NB4 (cell line): ENCODE data around the gene SLMAP.

Experiments used
- DNase-seq: peaks from one replicate; pipeline ENCODE4 v3.0.0; 2010; ENCODE audit warnings: low read depth
- H3K4me3 ChIP-seq: one replicate; pipeline ENCODE4 v1.5.1; 2011; ENCODE audit warnings: mild to moderate bottlenecking, low read depth, low read length, moderate library complexity
- MYC ChIP-seq: IDR thresholded peaks from 2 replicates; pipeline ENCODE4 v1.6.1; 2011; ENCODE audit warnings: low read depth, low read length
- POLR2A ChIP-seq: IDR thresholded peaks from 2 replicates; pipeline ENCODE4 v1.6.1; 2011; ENCODE audit warnings: mild to moderate bottlenecking; ENCODE audit not compliant: insufficient read length; ENCODE audit errors: extremely low read depth
- TF ChIP-seq, protein P1 (sequence below): IDR thresholded peaks from one replicate; pipeline ENCODE4 v1.5.1; 2012; ENCODE audit warnings: low read depth, low read length
- TF ChIP-seq, protein P2 (sequence below): IDR thresholded peaks from 2 replicates; pipeline ENCODE4 v1.6.1; 2011; ENCODE audit warnings: low read depth, low read length

The SLMAP gene

DNA sequence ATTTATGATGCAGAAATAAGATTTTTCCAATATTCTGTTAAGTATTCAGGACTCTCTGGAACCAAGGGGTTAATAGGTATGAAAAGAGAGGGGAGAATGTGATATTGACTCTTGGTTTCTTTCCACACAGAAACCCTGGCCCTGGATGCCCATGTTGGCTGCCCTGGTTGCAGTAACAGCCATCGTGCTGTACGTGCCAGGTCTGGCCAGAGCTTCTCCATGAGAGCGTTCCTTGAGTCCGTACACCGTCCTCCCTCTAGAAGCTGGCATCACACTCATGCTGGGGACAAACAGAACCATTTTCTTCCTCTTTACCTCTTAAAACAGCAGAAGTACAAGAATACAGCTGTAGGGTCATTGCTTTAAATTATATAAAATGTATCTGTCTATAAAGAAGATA is 171.1 kb downstream of the SLMAP start:
- H3K4me3 ChIP-seq, result no peak overlapping the region

DNA sequence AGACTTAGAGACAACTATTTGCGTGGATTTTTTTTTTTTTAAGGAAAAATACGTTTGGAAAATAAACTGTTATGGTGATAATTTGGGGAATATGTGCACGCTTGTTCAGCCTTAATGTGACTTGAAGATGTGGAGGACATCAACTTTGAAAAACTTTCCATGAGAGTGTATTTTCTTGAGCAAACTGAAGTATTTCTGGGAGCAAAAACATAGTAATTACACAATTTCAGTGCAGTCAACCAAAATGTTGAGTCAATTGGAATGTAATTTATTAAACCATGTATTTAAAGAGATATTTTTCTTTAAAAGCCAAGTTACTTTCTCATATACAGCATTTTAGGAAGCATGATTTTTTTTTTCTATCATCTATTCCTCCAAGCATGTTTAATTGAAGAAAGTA is 171.8 kb downstream of the SLMAP start:
- no peak for DNase-seq
- H3K4me3 ChIP-seq, result no peak overlapping the region
- TF ChIP-seq, protein P1, sequence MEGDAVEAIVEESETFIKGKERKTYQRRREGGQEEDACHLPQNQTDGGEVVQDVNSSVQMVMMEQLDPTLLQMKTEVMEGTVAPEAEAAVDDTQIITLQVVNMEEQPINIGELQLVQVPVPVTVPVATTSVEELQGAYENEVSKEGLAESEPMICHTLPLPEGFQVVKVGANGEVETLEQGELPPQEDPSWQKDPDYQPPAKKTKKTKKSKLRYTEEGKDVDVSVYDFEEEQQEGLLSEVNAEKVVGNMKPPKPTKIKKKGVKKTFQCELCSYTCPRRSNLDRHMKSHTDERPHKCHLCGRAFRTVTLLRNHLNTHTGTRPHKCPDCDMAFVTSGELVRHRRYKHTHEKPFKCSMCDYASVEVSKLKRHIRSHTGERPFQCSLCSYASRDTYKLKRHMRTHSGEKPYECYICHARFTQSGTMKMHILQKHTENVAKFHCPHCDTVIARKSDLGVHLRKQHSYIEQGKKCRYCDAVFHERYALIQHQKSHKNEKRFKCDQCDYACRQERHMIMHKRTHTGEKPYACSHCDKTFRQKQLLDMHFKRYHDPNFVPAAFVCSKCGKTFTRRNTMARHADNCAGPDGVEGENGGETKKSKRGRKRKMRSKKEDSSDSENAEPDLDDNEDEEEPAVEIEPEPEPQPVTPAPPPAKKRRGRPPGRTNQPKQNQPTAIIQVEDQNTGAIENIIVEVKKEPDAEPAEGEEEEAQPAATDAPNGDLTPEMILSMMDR, result no peak
- TF ChIP-seq, protein P2, sequence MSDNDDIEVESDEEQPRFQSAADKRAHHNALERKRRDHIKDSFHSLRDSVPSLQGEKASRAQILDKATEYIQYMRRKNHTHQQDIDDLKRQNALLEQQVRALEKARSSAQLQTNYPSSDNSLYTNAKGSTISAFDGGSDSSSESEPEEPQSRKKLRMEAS, result no peak
- TF ChIP-seq POLR2A, result no peak

More for the DNA sequence above, 171.1 kb downstream of the SLMAP start:
- DNase-seq, result no peak
- TF ChIP-seq, protein P2, result no peak
- TF ChIP-seq POLR2A, result no peak
- no peak for TF ChIP-seq MYC
- TF ChIP-seq, protein P1, result no peak

DNA sequence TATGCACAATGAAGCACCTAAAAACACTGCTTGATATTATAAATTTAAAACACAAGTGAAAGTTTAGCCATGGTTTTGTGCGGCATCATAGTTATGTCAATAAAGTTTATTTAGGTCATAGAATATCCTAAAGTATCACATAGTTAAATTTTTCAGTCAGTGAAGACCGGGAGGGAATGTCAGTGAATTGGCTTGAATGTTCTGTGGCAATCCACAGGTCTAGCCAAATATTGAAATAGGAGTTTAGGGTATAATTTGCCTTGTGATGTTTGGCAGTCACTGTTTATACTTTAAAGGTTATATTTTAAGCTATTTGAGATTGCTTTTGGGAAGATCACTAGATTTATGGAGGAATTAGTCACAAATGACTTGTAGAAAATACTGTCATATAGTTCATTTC is 172.4 kb downstream of the SLMAP start:
- no peak for TF ChIP-seq POLR2A
- TF ChIP-seq, protein P1, result no peak
- TF ChIP-seq, protein P2, result no peak
- TF ChIP-seq MYC, result no peak
- H3K4me3 ChIP-seq, result no peak overlapping the region
- DNase-seq, result no peak

DNA sequence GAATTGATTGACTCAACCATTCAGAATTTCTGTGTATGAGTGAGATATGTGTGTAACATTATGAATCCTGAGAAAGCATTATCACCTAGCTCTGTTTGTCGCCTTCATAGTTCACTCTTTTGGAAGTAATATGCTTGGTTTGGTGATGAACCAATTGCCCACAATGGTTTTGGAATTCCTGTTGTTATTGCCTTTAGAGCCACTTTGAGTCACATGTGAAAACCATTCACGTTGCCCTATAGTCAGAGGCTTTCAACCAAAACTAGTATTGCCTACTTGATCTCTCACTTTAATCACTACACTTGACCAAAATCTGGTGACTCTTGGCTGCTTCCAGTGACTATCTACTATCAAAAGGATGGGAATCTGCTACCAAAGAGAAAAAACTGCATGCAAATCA is 173.9 kb downstream of the SLMAP start:
- H3K4me3 ChIP-seq, result no peak overlapping the region
- no peak for DNase-seq
- TF ChIP-seq MYC, result no peak
- TF ChIP-seq, protein P1, result no peak
- no peak for TF ChIP-seq POLR2A
- TF ChIP-seq, protein P2, result no peak

DNA sequence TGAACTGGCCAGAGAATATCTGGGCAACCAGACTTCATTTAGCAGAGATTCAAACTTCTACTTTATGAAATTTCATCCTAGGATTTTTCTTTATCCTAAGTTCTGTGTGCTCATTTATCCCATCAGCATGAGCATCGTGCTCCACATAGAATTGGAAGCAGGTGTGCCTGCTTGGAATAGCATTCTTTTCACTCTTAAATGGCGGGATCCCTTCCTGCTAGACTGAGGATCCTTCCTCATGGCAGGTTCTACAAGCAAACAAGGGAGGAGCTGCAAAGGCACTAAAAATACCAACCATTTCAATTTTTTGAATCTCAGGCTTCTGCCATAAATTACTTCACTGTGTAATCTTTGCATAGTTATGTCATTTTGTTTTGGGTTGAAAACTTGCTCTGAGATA is 177.5 kb downstream of the SLMAP start:
- TF ChIP-seq POLR2A, result no peak
- TF ChIP-seq, protein P2, result no peak
- no peak for TF ChIP-seq MYC
- TF ChIP-seq, protein P1, result no peak
- no peak overlapping the region for H3K4me3 ChIP-seq
- DNase-seq, result no peak

DNA sequence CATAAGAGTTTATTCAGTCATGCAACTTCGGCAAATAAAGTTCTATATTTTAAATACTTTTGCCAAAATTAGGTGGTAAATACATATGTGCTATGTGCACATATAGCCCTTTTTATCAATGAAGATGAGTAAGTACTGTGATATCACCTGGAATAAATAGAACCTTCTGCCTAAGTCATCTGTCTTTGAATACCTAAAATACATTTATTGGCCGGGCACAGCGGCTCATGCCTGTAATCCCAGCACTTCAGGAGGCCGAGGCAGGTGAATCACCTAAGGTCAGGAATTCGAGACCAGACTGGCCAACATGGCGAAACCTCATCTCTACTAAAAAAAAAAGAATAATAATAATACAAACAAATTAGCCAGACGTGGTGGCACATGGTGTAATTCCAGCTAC is 178.3 kb downstream of the SLMAP start:
- TF ChIP-seq, protein P2, result no peak
- TF ChIP-seq, protein P1, result no peak
- TF ChIP-seq POLR2A (no peak), MYC (no peak)
- DNase-seq, result no peak
- no peak overlapping the region for H3K4me3 ChIP-seq
